OCI-LY3 (cell line): ENCODE measurements around the gene ZNF580.

Experiments used
- CTCF ChIP-seq: fragments of 200-600, 300-600 bp; sonication (generic); IDR thresholded peaks from 2 replicates; pipeline ENCODE4 v1.5.1; 2014; ENCODE audit warnings: antibody characterized with exemption, low read length, low read depth
- EZH2phosphoT487 ChIP-seq: fragments of 200-600 bp; shearing (Covaris generic); IDR thresholded peaks from 2 replicates; pipeline ENCODE4 v1.6.1; 2018; ENCODE audit warnings: antibody characterized with exemption, mixed run types, low read depth

- TF ChIP-seq CTCF (no peak), EZH2phosphoT487 (no peak)
Measured at GRCh38 chr19:55600662-55601028, 40.2 kb upstream of the ZNF580 start.
